DOHH2 (cell line): Measurements from ENCODE around the gene PWWP2A.

ENCODE experiments used
- H3F3A ChIP-seq: fragments of 200-600 bp; sonication (generic), shearing (Covaris generic); 2 replicates; pipeline ENCODE4 v1.6.0; 2016; ENCODE audit warnings: antibody characterized with exemption, mild to moderate bottlenecking; ENCODE audit not compliant: control insufficient read depth, insufficient read depth
- H3K27ac ChIP-seq: fragments of 200-600 bp; sonication (generic); 2 replicates; pipeline ENCODE4 v1.5.1; 2014; ENCODE audit warnings: low read depth, mild to moderate bottlenecking, low read length, moderate library complexity
- H3K27me3 ChIP-seq: fragments of 200-600 bp; sonication (generic); 2 replicates; pipeline ENCODE4 v1.6.1; 2014; ENCODE audit warnings: mild to moderate bottlenecking, low read length, mixed read lengths; ENCODE audit not compliant: control insufficient read depth
- H3K36me3 ChIP-seq: fragments of 200-600 bp; sonication (generic); 2 replicates; pipeline ENCODE4 v1.6.1; 2014; ENCODE audit warnings: mild to moderate bottlenecking, low read length, moderate library complexity, mixed read lengths; ENCODE audit not compliant: control insufficient read depth
- H3K4me1 ChIP-seq: fragments of 200-600 bp; sonication (generic); 2 replicates; pipeline ENCODE4 v1.6.1; 2014; ENCODE audit warnings: mild to moderate bottlenecking, low read length, mixed read lengths; ENCODE audit not compliant: control insufficient read depth
- H3K4me2 ChIP-seq: fragments of 200-600 bp; sonication (generic); 2 replicates; pipeline ENCODE4 v1.6.0; 2014; ENCODE audit warnings: mild to moderate bottlenecking, low read length, moderate library complexity
- H3K4me3 ChIP-seq: fragments of 200-600 bp; sonication (generic); 2 replicates; pipeline ENCODE4 v1.5.1; 2014; ENCODE audit warnings: mild to moderate bottlenecking, low read length, mixed read lengths
- H3K79me2 ChIP-seq: fragments of 200-600 bp; sonication (generic); 2 replicates; pipeline ENCODE4 v1.6.1; 2014; ENCODE audit warnings: mild to moderate bottlenecking, low read length, mixed read lengths; ENCODE audit not compliant: control insufficient read depth
- H3K9me2 ChIP-seq: fragments of 200-600 bp; sonication (generic); replicated peaks from 2 replicates; pipeline ENCODE4 v1.6.1; 2014; ENCODE audit warnings: mild to moderate bottlenecking, low read length, mixed read lengths; ENCODE audit not compliant: control insufficient read depth
- H3K9me3 ChIP-seq: fragments of 200-600 bp; sonication (generic); 2 replicates; pipeline ENCODE4 v1.6.1; 2014; ENCODE audit warnings: antibody characterized with exemption, low read length, mixed read lengths; ENCODE audit not compliant: control insufficient read depth, insufficient read depth
- H4K20me1 ChIP-seq: fragments of 200-600 bp; sonication (generic); 2 replicates; pipeline ENCODE4 v1.6.0; 2014; ENCODE audit warnings: low read depth, mild to moderate bottlenecking, antibody characterized with exemption, low read length, moderate library complexity; ENCODE audit not compliant: control insufficient read depth, insufficient read depth
- CTCF ChIP-seq: fragments of 200-600 bp; sonication (generic); IDR thresholded peaks from one replicate; pipeline ENCODE4 v1.5.1; 2014; ENCODE audit warnings: antibody characterized with exemption, mild to moderate bottlenecking, low read depth, low read length; ENCODE audit not compliant: poor library complexity, severe bottlenecking
- EZH2phosphoT487 ChIP-seq: fragments of 200-600 bp; sonication (generic); IDR thresholded peaks from 2 replicates; pipeline ENCODE4 v1.6.1; 2017; ENCODE audit warnings: borderline replicate concordance, mild to moderate bottlenecking, antibody characterized with exemption, low read length, moderate library complexity, mixed read lengths

PWWP2A gene

GRCh38 chr5:160061770-160062169 lies 57.5 kb downstream of the PWWP2A start:
- Histone ChIP-seq H3K79me2 (no peaks in the 10 kb centered on the region), H3K27me3 (no peaks in the 10 kb centered on the region), H3K27ac (no peak overlapping the region), H3K4me3 (no peak overlapping the region), H3F3A (no peaks in the 10 kb centered on the region), H3K9me2 (no peaks in the 10 kb centered on the region), H3K4me2 (no peak overlapping the region), H3K36me3 (peaks cover 20% of the 10 kb centered on the region), H3K9me3 (no peaks in the 10 kb centered on the region), H3K4me1 (no peaks in the 10 kb centered on the region), H4K20me1 (no peaks in the 10 kb centered on the region)
- TF ChIP-seq EZH2phosphoT487, result no peak
- TF ChIP-seq CTCF, result no peak

GRCh38 chr5:160060001-160060400 lies 59.2 kb downstream of the PWWP2A start:
- Histone ChIP-seq H3K4me2 (no peak overlapping the region), H3K9me2 (no peaks in the 10 kb centered on the region), H3K4me3 (no peak overlapping the region), H3K36me3 (peaks cover 23% of the 10 kb centered on the region), H4K20me1 (no peaks in the 10 kb centered on the region), H3K79me2 (no peaks in the 10 kb centered on the region), H3K27ac (no peak overlapping the region), H3F3A (no peaks in the 10 kb centered on the region), H3K4me1 (no peaks in the 10 kb centered on the region), H3K27me3 (no peaks in the 10 kb centered on the region), H3K9me3 (no peaks in the 10 kb centered on the region)
- no peak for TF ChIP-seq CTCF
- no peak for TF ChIP-seq EZH2phosphoT487

GRCh38 chr5:160057256-160057655 lies 62.0 kb downstream of the PWWP2A start:
- Histone ChIP-seq H3K27ac (no peak overlapping the region), H4K20me1 (no peaks in the 10 kb centered on the region), H3K79me2 (no peaks in the 10 kb centered on the region), H3K4me1 (no peaks in the 10 kb centered on the region), H3K27me3 (no peaks in the 10 kb centered on the region), H3K4me2 (no peak overlapping the region), H3K9me3 (no peaks in the 10 kb centered on the region), H3F3A (no peaks in the 10 kb centered on the region), H3K36me3 (peaks cover 39% of the 10 kb centered on the region), H3K4me3 (no peak overlapping the region), H3K9me2 (no peaks in the 10 kb centered on the region)
- TF ChIP-seq CTCF (no peak), EZH2phosphoT487 (no peak)

GRCh38 chr5:160054831-160055230 lies 64.4 kb downstream of the PWWP2A start:
- H3K4me3 ChIP-seq, result no peak overlapping the region
- H3K27ac ChIP-seq, result no peak overlapping the region
- no peaks in the 10 kb centered on the region for H3K9me2 ChIP-seq
- H3K36me3 ChIP-seq, result peaks cover 53% of the 10 kb centered on the region
- H3K9me3 ChIP-seq, result no peaks in the 10 kb centered on the region
- no peaks in the 10 kb centered on the region for H3F3A ChIP-seq
- no peak for TF ChIP-seq CTCF
- TF ChIP-seq EZH2phosphoT487, result no peak
- no peaks in the 10 kb centered on the region for H4K20me1 ChIP-seq
- H3K27me3 ChIP-seq, result no peaks in the 10 kb centered on the region
- no peaks in the 10 kb centered on the region for H3K4me1 ChIP-seq
- no peak overlapping the region for H3K4me2 ChIP-seq
- H3K79me2 ChIP-seq, result no peaks in the 10 kb centered on the region
